HEK293 (cell line): ENCODE measurements around the gene DEFB129.
A peak's percentile ranks its signal among the peaks of the same experiment; 100 is the strongest.

ENCODE experiments used
- CTCF ChIA-PET: fragments of 350-600 bp; formaldehyde crosslinking; extraction: SDS; loops from one replicate; lab custom pipeline; 2021; ENCODE audit warnings: antibody characterized with exemption; lab: Yijun Ruan, JAX
- POLR2A ChIA-PET: fragments of 300-600 bp; formaldehyde crosslinking; extraction: SDS; loops from one replicate; lab custom pipeline; 2020; ENCODE audit warnings: antibody characterized with exemption, inconsistent platforms; lab: Yijun Ruan, JAX
- H3K27ac ChIP-seq: fragments of 200-500 bp; sonication (Bioruptor generic); 2 replicates; pipeline ENCODE4 v1.5.1; 2014; ENCODE audit warnings: low read depth, low read length, control low read depth, inconsistent platforms; ENCODE audit errors: extremely low read depth
- H3K36me3 ChIP-seq, 2 experiments: fragments of 200-500 bp in 1 of 2; sonication (Bioruptor generic) in 1 of 2; 1 replicate in 1 of 2; 2 replicates in 1 of 2; pipeline ENCODE4 v1.5.1; 2014 to 2017; ENCODE audit warnings: inconsistent platforms in 2 of 2, low read length in 2 of 2; ENCODE audit not compliant: control insufficient read depth in 2 of 2, insufficient read depth in 1 of 2
- H3K4me1 ChIP-seq: fragments of 200-500 bp; sonication (Bioruptor generic); 2 replicates; pipeline ENCODE4 v1.5.1; 2014; ENCODE audit warnings: mild to moderate bottlenecking, low read length, inconsistent platforms; ENCODE audit not compliant: control insufficient read depth, insufficient read depth
- H3K4me3 ChIP-seq: 2 replicates; pipeline ENCODE4 v1.5.1; 2011; ENCODE audit warnings: low read depth, mild to moderate bottlenecking, control low read depth, low read length, moderate library complexity
- H3K9me3 ChIP-seq: fragments of 200-500 bp; sonication (Bioruptor generic); 2 replicates; pipeline ENCODE4 v1.5.1; 2014; ENCODE audit warnings: low read depth, low read length, inconsistent platforms; ENCODE audit not compliant: control insufficient read depth, insufficient read depth
- BCL11A ChIP-seq: fragments of 450-650 bp; formaldehyde crosslinking; IDR thresholded peaks from 2 replicates; pipeline ENCODE4 v1.5.1; 2016; ENCODE audit warnings: low read depth, missing biosample characterization, missing genetic modification characterization
- HOXD13 ChIP-seq: sonication (generic); formaldehyde crosslinking; IDR thresholded peaks from 2 replicates; pipeline ENCODE4 v1.8.0; 2022; ENCODE audit warnings: missing genetic modification reagents, borderline replicate concordance
- OSR2 ChIP-seq: fragments of 450-650 bp; formaldehyde crosslinking; IDR thresholded peaks from 2 replicates; pipeline ENCODE4 v1.5.1; 2016; ENCODE audit warnings: missing biosample characterization, missing genetic modification characterization
- SCRT2 ChIP-seq: fragments of 450-650 bp; formaldehyde crosslinking; IDR thresholded peaks from 2 replicates; pipeline ENCODE4 v1.5.1; 2016; ENCODE audit warnings: missing biosample characterization, missing genetic modification characterization
- ZBTB20 ChIP-seq: fragments of 450-650 bp; formaldehyde crosslinking; IDR thresholded peaks from 2 replicates; pipeline ENCODE4 v1.5.1; 2016; ENCODE audit warnings: missing biosample characterization, missing genetic modification characterization
- ZNF292 ChIP-seq: fragments of 450-650 bp; formaldehyde crosslinking; IDR thresholded peaks from 2 replicates; pipeline ENCODE4 v1.5.1; 2016; ENCODE audit warnings: low read depth, missing biosample characterization, missing genetic modification characterization, borderline replicate concordance
- ZNF37A ChIP-seq: fragments of 450-650 bp; IDR thresholded peaks from 2 replicates; pipeline ENCODE4 v1.5.1; 2018; ENCODE audit warnings: missing biosample characterization, missing genetic modification characterization
- ZNF423 ChIP-seq: fragments of 450-650 bp; formaldehyde crosslinking; IDR thresholded peaks from 2 replicates; pipeline ENCODE4 v1.5.1; 2016; ENCODE audit warnings: missing biosample characterization, missing genetic modification characterization
- ZNF600 ChIP-seq: fragments of 450-650 bp; formaldehyde crosslinking; IDR thresholded peaks from 2 replicates; pipeline ENCODE4 v1.5.1; 2016; ENCODE audit warnings: missing biosample characterization, missing genetic modification characterization
- ZNF624 ChIP-seq: fragments of 450-650 bp; formaldehyde crosslinking; IDR thresholded peaks from 2 replicates; pipeline ENCODE4 v1.5.1; 2017; ENCODE audit warnings: missing biosample characterization, missing genetic modification characterization
- ZNF76 ChIP-seq: fragments of 450-650 bp; formaldehyde crosslinking; IDR thresholded peaks from 2 replicates; pipeline ENCODE4; 2016; ENCODE audit warnings: low read depth, missing biosample characterization, missing genetic modification characterization, borderline replicate concordance
- ZNF830 ChIP-seq: fragments of 450-650 bp; IDR thresholded peaks from 2 replicates; pipeline ENCODE4 v1.5.0; 2018; ENCODE audit warnings: missing biosample characterization, missing genetic modification characterization, low read depth, mild to moderate bottlenecking, moderate library complexity
- ZNF837 ChIP-seq: fragments of 450-650 bp; formaldehyde crosslinking; IDR thresholded peaks from 2 replicates; pipeline ENCODE4 v1.5.1; 2016; ENCODE audit warnings: missing biosample characterization, missing genetic modification characterization
- TF ChIP-seq, protein P1 (sequence below): fragments of 450-650 bp; formaldehyde crosslinking; IDR thresholded peaks from 2 replicates; pipeline ENCODE4 v1.5.1; 2016; ENCODE audit warnings: missing biosample characterization, missing genetic modification characterization, borderline replicate concordance
- TF ChIP-seq, protein P2 (sequence below): fragments of 450-650 bp; formaldehyde crosslinking; IDR thresholded peaks from 2 replicates; pipeline ENCODE4 v1.5.1; 2016; ENCODE audit warnings: missing biosample characterization, missing genetic modification characterization
- TF ChIP-seq, protein P3 (sequence below): fragments of 450-650 bp; formaldehyde crosslinking; IDR thresholded peaks from 2 replicates; pipeline ENCODE4 v1.5.1; 2016; ENCODE audit warnings: missing biosample characterization, missing genetic modification characterization, low read depth
- TF ChIP-seq, protein P4 (sequence below): fragments of 450-650 bp; formaldehyde crosslinking; IDR thresholded peaks from 2 replicates; pipeline ENCODE4 v1.5.1; 2016; ENCODE audit warnings: missing biosample characterization, missing genetic modification characterization
- TF ChIP-seq, protein P5 (sequence below): fragments of 450-650 bp; formaldehyde crosslinking; IDR thresholded peaks from 2 replicates; pipeline ENCODE4 v1.5.1; 2017; ENCODE audit warnings: missing biosample characterization, missing genetic modification characterization
- TF ChIP-seq, protein P6 (sequence below): fragments of 450-650 bp; formaldehyde crosslinking; IDR thresholded peaks from 2 replicates; pipeline ENCODE4 v1.5.1; 2016; ENCODE audit warnings: missing biosample characterization, missing genetic modification characterization

Gene DEFB129, protein sequence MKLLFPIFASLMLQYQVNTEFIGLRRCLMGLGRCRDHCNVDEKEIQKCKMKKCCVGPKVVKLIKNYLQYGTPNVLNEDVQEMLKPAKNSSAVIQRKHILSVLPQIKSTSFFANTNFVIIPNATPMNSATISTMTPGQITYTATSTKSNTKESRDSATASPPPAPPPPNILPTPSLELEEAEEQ

DNA sequence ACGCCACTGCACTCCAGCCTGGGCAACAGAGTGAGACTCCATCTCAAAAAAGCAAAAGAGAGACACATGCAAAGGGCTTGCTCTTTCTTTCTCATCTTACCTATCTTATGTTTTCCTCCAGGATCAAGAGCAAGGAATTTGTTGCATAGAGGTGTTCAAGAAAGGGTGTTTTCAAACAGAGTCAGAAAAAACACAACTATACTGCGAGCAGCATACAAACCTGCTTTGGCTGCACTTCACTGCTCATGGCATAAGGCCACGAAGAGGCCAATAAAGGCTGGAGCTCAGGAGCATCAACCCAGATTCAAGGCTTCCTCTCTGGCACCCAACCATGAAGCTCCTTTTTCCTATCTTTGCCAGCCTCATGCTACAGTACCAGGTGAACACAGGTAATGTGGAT is at the start of gene DEFB129:
DEFB129 (plus strand) TSS at position 301 of the 400 bp plus-strand sequence; CDS start at position 332, 31 bp downstream.
- Histone ChIP-seq H3K36me3 (no peaks in the 10 kb centered on the region), H3K4me1 (no peaks in the 10 kb centered on the region), H3K4me3 (no peak within 1 kb of the TSS), H3K9me3 (no peaks in the 10 kb centered on the region), H3K27ac (no peak within 1 kb of the TSS)
- ChIA-PET CTCF (interaction anchor here (0.7 to 4.0 kb wide), 3 partner anchors 11 to 490 kb away, joined by 3 to 20 read pairs (median 5); no protein-coding TSS in a partner anchor), POLR2A (no interaction called here)
- no peak for TF ChIP-seq ZNF76 (tag by site-specific recombination)
- no peak for TF ChIP-seq ZNF830 (tag by site-specific recombination)
- TF ChIP-seq OSR2 (tag by site-specific recombination): no peak
- TF ChIP-seq ZNF624 (tag by site-specific recombination): no peak
- TF ChIP-seq ZBTB20: no peak
- TF ChIP-seq BCL11A (tag by site-specific recombination): no peak
- TF ChIP-seq, protein P1, sequence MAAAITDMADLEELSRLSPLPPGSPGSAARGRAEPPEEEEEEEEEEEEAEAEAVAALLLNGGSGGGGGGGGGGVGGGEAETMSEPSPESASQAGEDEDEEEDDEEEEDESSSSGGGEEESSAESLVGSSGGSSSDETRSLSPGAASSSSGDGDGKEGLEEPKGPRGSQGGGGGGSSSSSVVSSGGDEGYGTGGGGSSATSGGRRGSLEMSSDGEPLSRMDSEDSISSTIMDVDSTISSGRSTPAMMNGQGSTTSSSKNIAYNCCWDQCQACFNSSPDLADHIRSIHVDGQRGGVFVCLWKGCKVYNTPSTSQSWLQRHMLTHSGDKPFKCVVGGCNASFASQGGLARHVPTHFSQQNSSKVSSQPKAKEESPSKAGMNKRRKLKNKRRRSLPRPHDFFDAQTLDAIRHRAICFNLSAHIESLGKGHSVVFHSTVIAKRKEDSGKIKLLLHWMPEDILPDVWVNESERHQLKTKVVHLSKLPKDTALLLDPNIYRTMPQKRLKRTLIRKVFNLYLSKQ (tag by site-specific recombination): no peak
- no peak for TF ChIP-seq ZNF600 (tag by site-specific recombination)
- TF ChIP-seq ZNF37A (tag by site-specific recombination): no peak
- no peak for TF ChIP-seq SCRT2
- TF ChIP-seq ZNF423 (tag by site-specific recombination): no peak
- TF ChIP-seq HOXD13: no peak
- TF ChIP-seq, protein P2, sequence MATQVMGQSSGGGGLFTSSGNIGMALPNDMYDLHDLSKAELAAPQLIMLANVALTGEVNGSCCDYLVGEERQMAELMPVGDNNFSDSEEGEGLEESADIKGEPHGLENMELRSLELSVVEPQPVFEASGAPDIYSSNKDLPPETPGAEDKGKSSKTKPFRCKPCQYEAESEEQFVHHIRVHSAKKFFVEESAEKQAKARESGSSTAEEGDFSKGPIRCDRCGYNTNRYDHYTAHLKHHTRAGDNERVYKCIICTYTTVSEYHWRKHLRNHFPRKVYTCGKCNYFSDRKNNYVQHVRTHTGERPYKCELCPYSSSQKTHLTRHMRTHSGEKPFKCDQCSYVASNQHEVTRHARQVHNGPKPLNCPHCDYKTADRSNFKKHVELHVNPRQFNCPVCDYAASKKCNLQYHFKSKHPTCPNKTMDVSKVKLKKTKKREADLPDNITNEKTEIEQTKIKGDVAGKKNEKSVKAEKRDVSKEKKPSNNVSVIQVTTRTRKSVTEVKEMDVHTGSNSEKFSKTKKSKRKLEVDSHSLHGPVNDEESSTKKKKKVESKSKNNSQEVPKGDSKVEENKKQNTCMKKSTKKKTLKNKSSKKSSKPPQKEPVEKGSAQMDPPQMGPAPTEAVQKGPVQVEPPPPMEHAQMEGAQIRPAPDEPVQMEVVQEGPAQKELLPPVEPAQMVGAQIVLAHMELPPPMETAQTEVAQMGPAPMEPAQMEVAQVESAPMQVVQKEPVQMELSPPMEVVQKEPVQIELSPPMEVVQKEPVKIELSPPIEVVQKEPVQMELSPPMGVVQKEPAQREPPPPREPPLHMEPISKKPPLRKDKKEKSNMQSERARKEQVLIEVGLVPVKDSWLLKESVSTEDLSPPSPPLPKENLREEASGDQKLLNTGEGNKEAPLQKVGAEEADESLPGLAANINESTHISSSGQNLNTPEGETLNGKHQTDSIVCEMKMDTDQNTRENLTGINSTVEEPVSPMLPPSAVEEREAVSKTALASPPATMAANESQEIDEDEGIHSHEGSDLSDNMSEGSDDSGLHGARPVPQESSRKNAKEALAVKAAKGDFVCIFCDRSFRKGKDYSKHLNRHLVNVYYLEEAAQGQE (tag by site-specific recombination): no peak
- no peak for TF ChIP-seq ZNF292 (tag by site-specific recombination)

DNA sequence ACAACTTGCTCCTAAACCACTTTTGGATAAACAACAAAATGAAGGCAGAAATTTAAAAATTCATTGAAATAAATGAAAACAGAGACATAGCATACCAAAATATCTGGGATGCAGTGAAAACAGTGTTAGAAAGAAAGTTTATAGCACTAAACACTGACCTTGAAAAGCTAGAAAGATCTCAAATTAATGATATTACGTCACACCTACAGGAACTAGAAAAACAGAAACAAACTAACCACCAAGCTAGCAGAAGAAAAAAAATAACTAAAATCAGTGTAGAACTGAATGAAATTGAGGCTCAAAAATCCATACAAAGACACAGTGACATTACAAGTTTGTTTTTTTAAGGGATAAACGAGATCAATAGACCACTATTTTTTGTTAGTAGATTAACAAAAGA is 42.8 kb upstream of the DEFB129 start:
- TF ChIP-seq, protein P3, sequence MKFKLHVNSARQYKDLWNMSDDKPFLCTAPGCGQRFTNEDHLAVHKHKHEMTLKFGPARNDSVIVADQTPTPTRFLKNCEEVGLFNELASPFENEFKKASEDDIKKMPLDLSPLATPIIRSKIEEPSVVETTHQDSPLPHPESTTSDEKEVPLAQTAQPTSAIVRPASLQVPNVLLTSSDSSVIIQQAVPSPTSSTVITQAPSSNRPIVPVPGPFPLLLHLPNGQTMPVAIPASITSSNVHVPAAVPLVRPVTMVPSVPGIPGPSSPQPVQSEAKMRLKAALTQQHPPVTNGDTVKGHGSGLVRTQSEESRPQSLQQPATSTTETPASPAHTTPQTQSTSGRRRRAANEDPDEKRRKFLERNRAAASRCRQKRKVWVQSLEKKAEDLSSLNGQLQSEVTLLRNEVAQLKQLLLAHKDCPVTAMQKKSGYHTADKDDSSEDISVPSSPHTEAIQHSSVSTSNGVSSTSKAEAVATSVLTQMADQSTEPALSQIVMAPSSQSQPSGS: 0 out of 2 replicates have a peak, but pooled peaks have one; percentile 31
- TF ChIP-seq, protein P4, sequence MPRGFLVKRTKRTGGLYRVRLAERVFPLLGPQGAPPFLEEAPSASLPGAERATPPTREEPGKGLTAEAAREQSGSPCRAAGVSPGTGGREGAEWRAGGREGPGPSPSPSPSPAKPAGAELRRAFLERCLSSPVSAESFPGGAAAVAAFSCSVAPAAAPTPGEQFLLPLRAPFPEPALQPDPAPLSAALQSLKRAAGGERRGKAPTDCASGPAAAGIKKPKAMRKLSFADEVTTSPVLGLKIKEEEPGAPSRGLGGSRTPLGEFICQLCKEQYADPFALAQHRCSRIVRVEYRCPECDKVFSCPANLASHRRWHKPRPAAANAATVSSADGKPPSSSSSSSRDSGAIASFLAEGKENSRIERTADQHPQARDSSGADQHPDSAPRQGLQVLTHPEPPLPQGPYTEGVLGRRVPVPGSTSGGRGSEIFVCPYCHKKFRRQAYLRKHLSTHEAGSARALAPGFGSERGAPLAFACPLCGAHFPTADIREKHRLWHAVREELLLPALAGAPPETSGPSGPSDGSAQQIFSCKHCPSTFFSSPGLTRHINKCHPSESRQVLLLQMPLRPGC (tag by site-specific recombination): no peak
- TF ChIP-seq, protein P5, sequence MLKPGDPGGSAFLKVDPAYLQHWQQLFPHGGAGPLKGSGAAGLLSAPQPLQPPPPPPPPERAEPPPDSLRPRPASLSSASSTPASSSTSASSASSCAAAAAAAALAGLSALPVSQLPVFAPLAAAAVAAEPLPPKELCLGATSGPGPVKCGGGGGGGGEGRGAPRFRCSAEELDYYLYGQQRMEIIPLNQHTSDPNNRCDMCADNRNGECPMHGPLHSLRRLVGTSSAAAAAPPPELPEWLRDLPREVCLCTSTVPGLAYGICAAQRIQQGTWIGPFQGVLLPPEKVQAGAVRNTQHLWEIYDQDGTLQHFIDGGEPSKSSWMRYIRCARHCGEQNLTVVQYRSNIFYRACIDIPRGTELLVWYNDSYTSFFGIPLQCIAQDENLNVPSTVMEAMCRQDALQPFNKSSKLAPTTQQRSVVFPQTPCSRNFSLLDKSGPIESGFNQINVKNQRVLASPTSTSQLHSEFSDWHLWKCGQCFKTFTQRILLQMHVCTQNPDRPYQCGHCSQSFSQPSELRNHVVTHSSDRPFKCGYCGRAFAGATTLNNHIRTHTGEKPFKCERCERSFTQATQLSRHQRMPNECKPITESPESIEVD: no peak
- TF ChIP-seq ZNF837 (tag by site-specific recombination): no peak
- TF ChIP-seq, protein P6, sequence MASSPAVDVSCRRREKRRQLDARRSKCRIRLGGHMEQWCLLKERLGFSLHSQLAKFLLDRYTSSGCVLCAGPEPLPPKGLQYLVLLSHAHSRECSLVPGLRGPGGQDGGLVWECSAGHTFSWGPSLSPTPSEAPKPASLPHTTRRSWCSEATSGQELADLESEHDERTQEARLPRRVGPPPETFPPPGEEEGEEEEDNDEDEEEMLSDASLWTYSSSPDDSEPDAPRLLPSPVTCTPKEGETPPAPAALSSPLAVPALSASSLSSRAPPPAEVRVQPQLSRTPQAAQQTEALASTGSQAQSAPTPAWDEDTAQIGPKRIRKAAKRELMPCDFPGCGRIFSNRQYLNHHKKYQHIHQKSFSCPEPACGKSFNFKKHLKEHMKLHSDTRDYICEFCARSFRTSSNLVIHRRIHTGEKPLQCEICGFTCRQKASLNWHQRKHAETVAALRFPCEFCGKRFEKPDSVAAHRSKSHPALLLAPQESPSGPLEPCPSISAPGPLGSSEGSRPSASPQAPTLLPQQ (tag by site-specific recombination): no peak
- CTCF ChIA-PET: no interaction called here

More for the DNA sequence above, 42.8 kb upstream of the DEFB129 start:
- no peaks in the 10 kb centered on the region for H3K36me3 ChIP-seq
- no peak overlapping the region for H3K27ac ChIP-seq
- peaks cover 3% of the 10 kb centered on the region for H3K9me3 ChIP-seq
- no peaks in the 10 kb centered on the region for H3K4me1 ChIP-seq
- POLR2A ChIA-PET: no interaction called here
- H3K4me3 ChIP-seq: no peak overlapping the region
